Trophoblast cell (in vitro differentiated cells and primary cell): ENCODE measurements around the gene TMEM60.
A peak's percentile ranks its signal among the peaks of the same experiment; 100 is the strongest.
"Not testable (repeated sequence)": the region's sequence is repeated elsewhere in the genome, so short reads cannot be mapped to it uniquely, and the experiment has no call there.

Source experiments
- DNase-seq, 2 donors: peaks; one replicate each; pipeline ENCODE4 v3.0.0-alpha.2; 2016
- H2AFZ ChIP-seq: 2 replicates; pipeline ENCODE4 v1.6.1; 2013; ENCODE audit warnings: low read length, moderate library complexity, mild to moderate bottlenecking; ENCODE audit not compliant: insufficient read depth, poor library complexity
- H2AK5ac ChIP-seq: 2 replicates; pipeline ENCODE4 v1.6.1; 2013; ENCODE audit warnings: mild to moderate bottlenecking, low read length
- H2BK120ac ChIP-seq: 2 replicates; pipeline ENCODE4 v1.6.1; 2013; ENCODE audit warnings: low read length, mild to moderate bottlenecking, moderate library complexity; ENCODE audit not compliant: insufficient read depth, poor library complexity
- H2BK12ac ChIP-seq: 2 replicates; pipeline ENCODE4 v1.6.1; 2013; ENCODE audit warnings: mild to moderate bottlenecking, low read length, moderate library complexity
- H2BK5ac ChIP-seq: 2 replicates; pipeline ENCODE4 v1.6.1; 2013; ENCODE audit warnings: low read length, low read depth, moderate library complexity, mild to moderate bottlenecking; ENCODE audit not compliant: poor library complexity
- H3K14ac ChIP-seq: 2 replicates; pipeline ENCODE4 v1.6.1; 2013; ENCODE audit warnings: mild to moderate bottlenecking, low read length
- H3K18ac ChIP-seq: 2 replicates; pipeline ENCODE4 v1.6.1; 2013; ENCODE audit warnings: mild to moderate bottlenecking, low read length
- H3K23ac ChIP-seq: 2 replicates; pipeline ENCODE4 v1.6.1; 2013; ENCODE audit warnings: low read length
- H3K27ac ChIP-seq: 2 replicates; pipeline ENCODE4 v1.5.1; 2013; ENCODE audit warnings: low read depth, mild to moderate bottlenecking, inconsistent platforms, low read length, moderate library complexity
- H3K27me3 ChIP-seq: 2 replicates; pipeline ENCODE4 v1.6.1; 2013; ENCODE audit warnings: inconsistent platforms, mild to moderate bottlenecking, low read length, moderate library complexity; ENCODE audit not compliant: insufficient read depth
- H3K36me3 ChIP-seq, 2 experiments: 1 replicate in 1 of 2; 2 replicates in 1 of 2; pipeline ENCODE4 v1.6.1; 2013; ENCODE audit warnings: low read length in 2 of 2, mild to moderate bottlenecking in 2 of 2, moderate library complexity in 1 of 2; ENCODE audit not compliant: insufficient read depth in 2 of 2, control insufficient read depth in 1 of 2
- H3K4ac ChIP-seq: 2 replicates; pipeline ENCODE4 v1.6.1; 2013; ENCODE audit warnings: low read depth, mild to moderate bottlenecking, low read length, moderate library complexity
- H3K4me1 ChIP-seq, 2 experiments: 1 replicate in 1 of 2; 2 replicates in 1 of 2; pipeline ENCODE4 v1.6.1; 2013; ENCODE audit warnings: low read length in 2 of 2, mild to moderate bottlenecking in 2 of 2, moderate library complexity in 1 of 2; ENCODE audit not compliant: insufficient read depth in 2 of 2, control insufficient read depth in 1 of 2
- H3K4me2 ChIP-seq: 2 replicates; pipeline ENCODE4 v1.6.1; 2013; ENCODE audit warnings: inconsistent platforms, mild to moderate bottlenecking, low read length, moderate library complexity
- H3K4me3 ChIP-seq: 2 replicates; pipeline ENCODE4 v1.5.1; 2013; ENCODE audit warnings: mild to moderate bottlenecking, low read depth, low read length, inconsistent platforms
- H3K79me1 ChIP-seq: one replicate; pipeline ENCODE4 v1.6.1; 2013; ENCODE audit warnings: low read length
- H3K79me2 ChIP-seq: 2 replicates; pipeline ENCODE4 v1.6.1; 2013; ENCODE audit warnings: low read length, mild to moderate bottlenecking; ENCODE audit not compliant: control insufficient read depth, insufficient read depth, poor library complexity
- H3K9ac ChIP-seq: 2 replicates; pipeline ENCODE4 v1.6.1; 2013; ENCODE audit warnings: mild to moderate bottlenecking, low read length
- H3K9me3 ChIP-seq: 2 replicates; pipeline ENCODE4 v1.6.1; 2013; ENCODE audit warnings: low read depth, mild to moderate bottlenecking, control low read depth, inconsistent platforms, low read length; ENCODE audit not compliant: insufficient read depth
- H4K12ac ChIP-seq: 2 replicates; pipeline ENCODE4 v1.6.1; 2013; ENCODE audit warnings: low read depth, mild to moderate bottlenecking, low read length, moderate library complexity
- H4K8ac ChIP-seq: 2 replicates; pipeline ENCODE4 v1.6.1; 2013; ENCODE audit warnings: low read depth, mild to moderate bottlenecking, low read length, moderate library complexity
- H4K91ac ChIP-seq: one replicate; pipeline ENCODE4 v1.6.1; 2013; ENCODE audit warnings: low read depth, mild to moderate bottlenecking, low read length, moderate library complexity
- WGBS: extraction: QIAGEN DNeasy Blood & Tissue Kit; methylation state at CpG from one replicate; pipeline ENCODE4 v1.1.7; 2013; ENCODE audit warnings: missing lambda C conversion rate; ENCODE audit not compliant: insufficient read length, insufficient coverage; ENCODE audit errors: extremely low coverage; 5-methylcytosine and 5-hydroxymethylcytosine counted together

Gene TMEM60

DNA sequence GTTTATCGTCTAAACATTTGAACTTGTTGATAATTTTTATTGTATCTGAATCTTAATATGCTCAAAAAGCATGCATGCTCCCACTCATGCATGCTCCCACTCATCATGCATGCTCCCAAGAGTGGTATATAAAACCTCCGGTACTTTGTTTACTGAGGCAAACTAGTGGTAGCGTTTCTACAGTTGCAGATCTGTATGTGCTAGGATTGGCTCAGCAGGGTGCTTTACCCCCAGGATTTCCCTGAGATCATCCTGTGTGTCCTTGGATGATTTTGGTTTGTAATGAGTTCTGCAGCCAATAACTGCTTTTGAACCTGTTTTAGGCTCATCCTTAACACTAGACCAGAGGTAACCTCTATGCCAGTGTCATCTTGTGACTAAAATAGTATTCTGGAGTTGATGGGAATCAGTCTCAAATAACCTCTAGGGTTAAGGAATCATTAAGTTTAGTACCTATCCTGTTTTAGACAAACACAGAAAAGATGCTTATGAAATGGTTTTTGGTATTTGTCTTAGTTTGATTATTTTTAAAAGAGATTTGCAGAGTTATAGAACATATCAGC, 40.8 kb upstream of the TMEM60 start:
- Histone ChIP-seq H3K79me2 (peaks cover 2% of the 10 kb centered on the region), H2AK5ac (no peak overlapping the region), H4K91ac (no peak overlapping the region), H3K4me2 (no peak overlapping the region), H3K4me1 (peaks cover under 1 to 1% of the 10 kb centered on the region in 2 experiments), H3K9ac (no peak overlapping the region), H3K9me3 (no peaks in the 10 kb centered on the region), H3K14ac (no peak overlapping the region), H3K4ac (no peak overlapping the region), H3K4me3 (no peak overlapping the region), H3K27me3 (no peaks in the 10 kb centered on the region), H2BK5ac (no peak overlapping the region), H3K79me1 (peaks cover 3% of the 10 kb centered on the region), H3K23ac (no peak overlapping the region), H4K12ac (no peak overlapping the region), H3K36me3 (no peaks in the 10 kb centered on the region), H2AFZ (no peak overlapping the region), H3K18ac (no peak overlapping the region), H2BK120ac (no peak overlapping the region), H2BK12ac (no peak overlapping the region), H4K8ac (no peak overlapping the region), H3K27ac (no peak overlapping the region)
- no CpG with 5 or more reads among the region's 3 CpGs for WGBS
- DNase-seq = no peak

DNA sequence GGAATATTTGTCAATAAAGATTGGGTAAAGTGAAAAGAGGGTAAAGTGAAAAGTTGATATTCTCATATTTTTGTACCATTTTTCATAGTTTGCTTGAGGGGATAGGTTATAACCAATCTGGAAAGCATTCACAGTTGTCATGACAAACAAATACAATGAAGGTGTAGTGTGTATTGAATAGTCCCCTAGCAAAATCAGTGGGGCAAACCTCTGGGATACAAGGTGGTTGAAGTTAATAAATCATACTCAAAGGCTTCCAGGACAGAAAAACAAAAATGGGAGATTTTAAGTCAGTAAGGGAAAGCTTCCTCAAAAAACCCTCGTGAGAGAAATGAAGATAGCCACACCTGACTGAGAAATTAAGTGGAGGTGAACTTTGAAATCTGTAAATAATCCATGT, 39.7 kb upstream of the TMEM60 start:
- Histone ChIP-seq H2AK5ac (no peak overlapping the region), H3K4me2 (no peak overlapping the region), H2BK12ac (no peak overlapping the region), H4K8ac (no peak overlapping the region), H3K27me3 (no peaks in the 10 kb centered on the region), H3K27ac (no peak overlapping the region), H3K9me3 (no peaks in the 10 kb centered on the region), H3K4me3 (no peak overlapping the region), H4K12ac (no peak overlapping the region), H3K18ac (no peak overlapping the region), H3K79me2 (peaks cover 2% of the 10 kb centered on the region), H3K4ac (no peak overlapping the region), H3K36me3 (no peaks in the 10 kb centered on the region), H3K14ac (no peak overlapping the region), H3K79me1 (peaks cover 6% of the 10 kb centered on the region), H3K23ac (no peak overlapping the region), H2AFZ (no peak overlapping the region), H3K9ac (no peak overlapping the region), H4K91ac (no peak overlapping the region), H2BK5ac (no peak overlapping the region), H2BK120ac (no peak overlapping the region), H3K4me1 (peaks cover 2% of the 10 kb centered on the region in 2 experiments)
- no CpG with 5 or more reads among the region's 1 CpG for whole genome bisulfite sequencing
- peak in 1 of 2 donors; percentile 47 for DNase-seq

DNA sequence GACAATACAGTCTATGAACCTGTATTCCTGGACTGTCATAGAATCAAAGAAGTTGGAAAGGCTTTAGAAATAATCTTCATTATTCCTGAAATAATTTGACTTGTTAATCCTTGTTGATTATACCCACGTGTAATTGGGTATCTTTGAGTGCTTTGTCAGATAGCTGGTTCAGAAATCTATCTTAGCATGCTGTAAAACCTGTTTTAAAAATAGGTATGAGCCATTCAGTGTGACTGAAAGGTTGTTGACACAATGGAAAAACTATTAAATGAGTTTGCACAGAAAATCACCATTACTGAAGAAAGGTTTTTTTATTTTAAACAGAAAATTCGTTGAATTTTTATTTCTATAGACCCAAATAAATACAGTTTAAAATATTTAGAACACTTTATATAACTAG, 39.0 kb upstream of the TMEM60 start:
- no peak overlapping the region for H3K9ac ChIP-seq
- H2BK12ac ChIP-seq = no peak overlapping the region
- H2BK120ac ChIP-seq = no peak overlapping the region
- H2AFZ ChIP-seq = no peak overlapping the region
- no peak overlapping the region for H3K27ac ChIP-seq
- H3K4ac ChIP-seq = no peak overlapping the region
- no peak overlapping the region for H3K4me2 ChIP-seq
- H4K91ac ChIP-seq = no peak overlapping the region
- no peak overlapping the region for H3K23ac ChIP-seq
- H3K4me3 ChIP-seq = no peak overlapping the region
- no peak overlapping the region for H2BK5ac ChIP-seq
- H3K18ac ChIP-seq = no peak overlapping the region
- peaks cover 2% of the 10 kb centered on the region for H3K79me2 ChIP-seq
- no peak overlapping the region for H4K8ac ChIP-seq
- WGBS = no CpG with 5 or more reads among the region's 2 CpGs
- no peaks in the 10 kb centered on the region for H3K9me3 ChIP-seq
- peak in 1 of 2 donors; percentile 71 for DNase-seq
- no peaks in the 10 kb centered on the region for H3K36me3 ChIP-seq
- no peaks in the 10 kb centered on the region for H3K27me3 ChIP-seq
- H3K79me1 ChIP-seq = peaks cover 6% of the 10 kb centered on the region
- H4K12ac ChIP-seq = no peak overlapping the region
- no peak overlapping the region for H3K14ac ChIP-seq
- peaks cover 2% of the 10 kb centered on the region in 2 experiments for H3K4me1 ChIP-seq
- no peak overlapping the region for H2AK5ac ChIP-seq

DNA sequence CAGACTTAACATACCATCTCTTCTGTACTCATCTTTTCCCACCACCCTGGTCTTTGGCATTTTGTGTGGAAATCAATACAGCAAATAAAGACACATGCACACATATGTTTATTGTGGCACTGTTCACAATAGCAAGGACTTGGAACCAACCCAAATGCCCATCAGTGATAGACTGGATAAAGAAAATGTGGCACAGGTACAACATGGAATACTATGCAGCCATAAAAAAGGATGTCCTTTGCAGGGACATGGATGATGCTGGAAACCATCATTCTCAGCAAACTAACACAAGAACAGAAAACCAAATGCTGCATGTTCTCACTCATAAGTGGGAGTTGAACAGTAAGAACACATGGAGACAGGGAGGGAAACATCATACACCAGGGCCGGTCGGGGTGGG, 38.2 kb upstream of the TMEM60 start:
- H3K4ac ChIP-seq, H3K4me2 ChIP-seq, H2BK5ac ChIP-seq, H3K9me3 ChIP-seq, H3K79me1 ChIP-seq, H2BK12ac ChIP-seq, H3K27ac ChIP-seq, H3K79me2 ChIP-seq, H2BK120ac ChIP-seq, H3K27me3 ChIP-seq, H2AFZ ChIP-seq, DNase-seq, H4K91ac ChIP-seq, H2AK5ac ChIP-seq, H3K14ac ChIP-seq, H3K4me1 ChIP-seq, H3K18ac ChIP-seq, H4K12ac ChIP-seq, H3K36me3 ChIP-seq, H3K23ac ChIP-seq, H4K8ac ChIP-seq, H3K9ac ChIP-seq, H3K4me3 ChIP-seq: not testable (repeated sequence)
- WGBS = no CpG with 5 or more reads among the region's 2 CpGs
